GM10248 (cell line): ENCODE results near the gene SLC13A3.
"Not testable (repeated sequence)": the region's sequence is repeated elsewhere in the genome, so short reads cannot be mapped to it uniquely, and the experiment has no call there.

Experiments
- CTCF ChIA-PET: fragments of 300-600 bp; sonication (Branson Sonifier 250); formaldehyde crosslinking; extraction: SDS; loops from one replicate; lab custom pipeline; 2021; ENCODE audit warnings: antibody characterized with exemption; lab: Yijun Ruan, JAX
- POLR2A ChIA-PET: fragments of 350-650 bp; sonication (Branson Sonifier 250); formaldehyde crosslinking; extraction: SDS; loops from one replicate; lab custom pipeline; 2020; ENCODE audit warnings: antibody characterized with exemption; lab: Yijun Ruan, JAX
- DNase-seq: peaks from one replicate; pipeline ENCODE4 v3.0.0; 2012; ENCODE audit errors: extremely low spot score
- TF ChIP-seq, protein P1 (sequence below): IDR thresholded peaks from 2 replicates; pipeline ENCODE4 v1.5.1; 2012; ENCODE audit warnings: mild to moderate bottlenecking, low read depth; ENCODE audit errors: extremely low read depth, missing control alignments, control extremely low read depth

The SLC13A3 gene

DNA sequence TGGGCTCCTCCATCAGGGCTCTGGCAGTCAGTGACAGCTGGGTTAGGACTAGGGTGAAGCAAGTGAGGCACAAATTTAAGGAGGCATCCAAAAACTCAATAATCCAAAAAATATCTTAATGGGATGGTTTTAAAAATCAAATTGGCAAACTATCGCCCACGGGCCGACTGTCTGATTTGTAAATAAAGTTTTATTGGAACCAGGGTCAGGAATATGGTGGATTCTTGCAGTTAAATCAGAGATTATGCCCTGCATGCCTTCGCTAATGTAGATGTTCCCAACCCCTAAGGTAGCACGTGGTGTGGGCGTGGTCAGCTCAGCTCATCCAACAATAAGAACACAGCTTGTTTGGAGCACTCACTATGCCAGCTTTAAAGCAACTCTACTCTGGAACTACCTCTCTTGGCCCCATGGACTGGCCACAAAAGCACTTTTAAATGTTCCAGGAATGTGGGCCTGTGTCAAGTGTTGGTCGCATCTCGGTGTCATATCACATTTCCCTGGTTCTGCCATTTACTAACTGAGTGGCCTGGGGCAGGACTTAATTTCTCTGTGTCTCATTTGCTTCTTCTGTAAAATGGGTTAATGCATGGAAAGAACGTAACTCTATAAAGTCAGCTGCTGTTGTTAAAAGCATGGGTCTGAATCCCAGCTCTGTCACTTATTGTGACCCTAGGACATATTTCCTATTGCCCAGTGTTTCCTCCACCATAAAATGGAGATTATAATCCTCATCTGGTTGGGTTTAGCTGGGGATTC, 31.0 kb upstream of the SLC13A3 start:
- DNase-seq, result no peak
- ChIA-PET POLR2A (no interaction called here), CTCF (interaction anchor here (0.9 to 6.0 kb wide), 14 partner anchors 8 to 170 kb away, joined by 3 to 93 read pairs (median 4); partner anchors contain the start of gene OCSTAMP)
- TF ChIP-seq, protein P1, sequence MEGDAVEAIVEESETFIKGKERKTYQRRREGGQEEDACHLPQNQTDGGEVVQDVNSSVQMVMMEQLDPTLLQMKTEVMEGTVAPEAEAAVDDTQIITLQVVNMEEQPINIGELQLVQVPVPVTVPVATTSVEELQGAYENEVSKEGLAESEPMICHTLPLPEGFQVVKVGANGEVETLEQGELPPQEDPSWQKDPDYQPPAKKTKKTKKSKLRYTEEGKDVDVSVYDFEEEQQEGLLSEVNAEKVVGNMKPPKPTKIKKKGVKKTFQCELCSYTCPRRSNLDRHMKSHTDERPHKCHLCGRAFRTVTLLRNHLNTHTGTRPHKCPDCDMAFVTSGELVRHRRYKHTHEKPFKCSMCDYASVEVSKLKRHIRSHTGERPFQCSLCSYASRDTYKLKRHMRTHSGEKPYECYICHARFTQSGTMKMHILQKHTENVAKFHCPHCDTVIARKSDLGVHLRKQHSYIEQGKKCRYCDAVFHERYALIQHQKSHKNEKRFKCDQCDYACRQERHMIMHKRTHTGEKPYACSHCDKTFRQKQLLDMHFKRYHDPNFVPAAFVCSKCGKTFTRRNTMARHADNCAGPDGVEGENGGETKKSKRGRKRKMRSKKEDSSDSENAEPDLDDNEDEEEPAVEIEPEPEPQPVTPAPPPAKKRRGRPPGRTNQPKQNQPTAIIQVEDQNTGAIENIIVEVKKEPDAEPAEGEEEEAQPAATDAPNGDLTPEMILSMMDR, result no peak

DNA sequence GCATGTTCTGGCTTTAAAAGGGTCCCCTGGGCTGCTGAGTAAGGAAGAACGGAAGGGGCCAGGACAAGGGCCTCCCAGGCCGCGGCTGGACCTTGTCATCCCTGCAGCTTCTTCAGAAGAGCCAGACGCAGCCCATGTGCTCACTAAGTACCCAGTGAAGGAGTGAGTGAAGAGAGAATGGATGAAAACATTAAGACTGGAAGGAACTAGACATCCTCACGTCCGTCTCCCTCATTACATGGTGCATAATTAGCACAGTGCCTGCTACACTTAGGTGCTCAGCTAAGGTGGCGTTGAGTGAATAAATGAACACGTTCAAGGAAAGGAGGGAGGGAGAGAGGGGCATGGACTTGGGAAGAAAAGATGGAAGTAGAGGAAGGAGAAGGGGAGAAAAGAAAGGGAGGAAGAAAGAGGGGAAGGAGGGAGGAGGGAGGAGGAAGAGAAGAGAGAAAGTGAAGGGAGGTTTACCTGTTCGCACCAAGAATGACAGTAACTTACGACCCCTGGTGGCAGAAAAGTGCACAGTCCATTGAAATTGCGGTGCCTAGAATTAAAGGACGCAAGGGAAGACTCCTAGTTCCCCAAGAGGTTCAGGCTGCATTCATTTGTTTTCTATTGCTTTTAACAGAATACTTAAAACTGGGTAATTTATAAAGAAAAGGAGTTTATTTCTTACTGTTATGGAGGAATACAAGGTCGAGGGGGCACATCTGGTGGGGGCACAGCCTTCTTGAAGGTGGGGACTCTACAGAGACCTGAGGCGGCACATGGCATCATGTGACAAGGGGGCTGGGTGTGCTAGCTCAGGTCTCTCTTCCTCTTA, 30.0 kb upstream of the SLC13A3 start:
- TF ChIP-seq, protein P1, result peak; percentile 87
- DNase-seq, result peak; percentile 68
- ChIA-PET POLR2A (no interaction called here), CTCF (interaction anchor here (0.7 to 6.0 kb wide), 30 partner anchors 8 to 911 kb away, joined by 3 to 93 read pairs (median 4); partner anchors contain the start of genes OCSTAMP and TP53RK)

DNA sequence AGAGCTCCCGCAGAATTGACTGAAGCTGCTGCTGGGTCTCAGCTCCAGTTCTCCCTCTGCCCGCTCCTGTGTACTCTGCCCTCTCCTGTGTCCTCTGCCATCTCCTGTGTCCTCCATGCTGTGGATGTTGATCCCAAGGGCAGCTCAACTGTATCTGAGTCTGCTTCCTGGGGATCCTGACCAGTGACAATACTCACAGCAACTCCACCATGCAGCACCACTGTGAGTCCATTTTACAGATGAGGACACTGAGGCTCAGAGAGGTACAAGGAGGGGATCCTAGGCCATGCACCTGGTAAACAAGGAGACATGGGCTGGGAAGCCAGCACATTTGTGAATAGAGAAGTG, 29.4 kb upstream of the SLC13A3 start:
- DNase-seq, result no peak
- CTCF ChIA-PET, result interaction anchor here (0.7 to 6.0 kb wide), 27 partner anchors 8 to 910 kb away, joined by 3 to 93 read pairs (median 4); partner anchors contain the start of genes OCSTAMP and TP53RK
- POLR2A ChIA-PET, result no interaction called here

DNA sequence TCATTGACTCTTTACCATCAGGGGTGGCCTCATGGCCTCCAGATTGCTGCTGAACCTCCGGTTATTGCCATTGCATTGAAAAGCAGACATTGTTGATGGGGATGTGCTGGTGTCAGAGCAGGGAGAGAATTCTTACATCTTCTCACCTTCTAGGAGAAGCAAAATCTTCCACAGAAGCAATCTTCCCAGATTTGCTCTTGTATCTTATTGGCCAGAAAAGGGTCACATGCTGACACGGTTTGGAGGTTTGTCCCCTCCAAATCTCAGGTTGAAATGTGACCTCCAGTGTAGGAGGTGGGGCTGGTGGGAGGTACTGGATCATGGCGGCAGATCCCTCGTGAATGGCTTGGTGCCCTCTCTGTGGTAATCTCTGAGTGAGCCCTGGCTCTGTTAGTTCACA, 27.3 kb upstream of the SLC13A3 start:
- CTCF ChIA-PET, result interaction anchor here (1.2 to 6.0 kb wide), 4 partner anchors 11 to 157 kb away, joined by 3 to 93 read pairs (median 24); partner anchors contain the start of gene TP53RK

More for the DNA sequence above, 29.4 kb upstream of the SLC13A3 start:
- TF ChIP-seq, protein P1, result no peak

DNA sequence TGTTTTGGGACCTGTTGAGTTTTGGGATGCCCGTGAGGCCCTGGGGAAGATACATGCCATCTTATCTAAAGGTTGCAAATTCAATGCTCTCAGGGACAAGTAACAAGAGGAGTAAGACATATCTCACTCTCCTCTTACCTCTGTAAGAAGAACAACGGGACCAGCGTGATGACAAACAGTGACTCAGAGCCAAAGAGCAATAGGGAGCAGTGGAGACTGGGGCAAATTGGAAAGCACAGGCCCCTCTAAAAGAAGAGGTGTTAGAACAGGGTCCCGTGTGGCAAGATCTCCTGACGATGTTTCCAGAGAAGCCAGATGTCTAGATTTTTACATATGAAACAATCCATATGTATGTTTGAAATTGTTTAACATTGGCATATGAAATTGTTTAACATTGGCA, 26.3 kb upstream of the SLC13A3 start:
- ChIA-PET CTCF (interaction anchor here (1.6 to 2.0 kb wide), 2 partner anchors 15 to 157 kb away, joined by 3 to 9 read pairs; no protein-coding TSS in a partner anchor), POLR2A (no interaction called here)
- TF ChIP-seq, protein P1, result no peak
- DNase-seq, result no peak

More for the DNA sequence above, 27.3 kb upstream of the SLC13A3 start:
- POLR2A ChIA-PET, result no interaction called here
- no peak for DNase-seq
- TF ChIP-seq, protein P1, result no peak

DNA sequence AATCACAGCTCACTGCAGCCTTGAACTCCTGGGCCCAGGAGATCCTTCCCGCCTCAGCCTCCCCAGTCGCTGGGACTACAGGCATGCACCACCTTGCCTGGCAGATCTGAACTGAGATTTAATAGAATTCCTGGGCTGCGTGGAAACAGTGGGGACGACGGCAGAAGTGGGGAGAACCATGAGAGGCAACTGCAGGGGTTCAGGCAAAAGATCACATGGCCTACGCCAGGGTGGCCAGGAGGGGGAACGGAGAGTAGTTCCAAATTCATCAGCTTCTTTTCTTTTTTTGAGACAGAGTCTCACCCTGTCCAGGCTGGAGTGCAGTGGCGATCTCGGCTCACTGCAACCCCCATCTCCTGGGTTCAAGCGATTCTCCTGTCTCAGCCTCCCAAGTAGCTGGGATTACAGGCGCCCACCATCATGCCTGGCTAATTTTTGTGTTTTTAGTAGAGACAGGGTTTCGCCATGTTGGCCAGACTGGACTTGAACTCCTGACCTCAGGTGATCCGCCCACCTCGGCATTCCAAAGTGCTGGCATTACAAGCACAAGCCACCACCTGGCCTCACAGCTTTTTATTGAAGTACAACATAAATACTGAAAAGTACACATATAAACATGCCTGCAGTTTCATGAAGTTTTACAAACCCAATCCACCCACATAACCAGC, 25.5 kb upstream of the SLC13A3 start:
- ChIA-PET CTCF (interaction anchor here (1.6 to 2.0 kb wide), 2 partner anchors 15 to 157 kb away, joined by 3 to 9 read pairs; no protein-coding TSS in a partner anchor), POLR2A (interaction anchor here (0.6 kb wide), 1 partner anchor 14 kb away, joined by 8 read pairs; no protein-coding TSS in a partner anchor)
- not testable (repeated sequence) for DNase-seq
